Aorta (tissue), 5 donors: ENCODE measurements around the gene GOLT1A. TPM values are rescaled to one million over a fixed set of nuclear protein-coding genes. Genes with fewer than 3 reads are reported as not detected.

Source experiments
- ATAC-seq: fragments of 200-7000 bp; cut with Tn5 transposase; one replicate; pipeline ENCODE4 v1.9.1; 2022; ENCODE audit warnings: moderate library complexity; ENCODE audit not compliant: low FRiP score
- DNase-seq, 2 donors: peaks; one replicate each; pipeline ENCODE4 v3.0.0-alpha.2; 2020
- H3K27ac ChIP-seq, 2 donors: one replicate each; pipeline ENCODE4 v1.5.1; 2013; ENCODE audit warnings: low read length in 2 of 2, mild to moderate bottlenecking in 2 of 2, moderate library complexity in 2 of 2, control low read depth in 1 of 2, inconsistent platforms in 1 of 2, low read depth in 1 of 2
- H3K27me3 ChIP-seq, 2 donors: one replicate each; pipeline ENCODE4 v1.6.1; 2013; ENCODE audit warnings: control low read depth in 1 of 2, low read length in 1 of 2, mild to moderate bottlenecking in 1 of 2, moderate library complexity in 1 of 2; ENCODE audit not compliant: insufficient read depth in 2 of 2, control insufficient read depth in 1 of 2
- H3K36me3 ChIP-seq, 2 donors: one replicate each; pipeline ENCODE4 v1.6.1; 2013; ENCODE audit warnings: control low read depth in 1 of 2, low read length in 1 of 2, mild to moderate bottlenecking in 1 of 2; ENCODE audit not compliant: insufficient read depth in 2 of 2, control insufficient read depth in 1 of 2
- H3K4me1 ChIP-seq, 2 donors: one replicate each; pipeline ENCODE4 v1.6.1; 2013; ENCODE audit warnings: low read length in 2 of 2, control low read depth in 1 of 2, mild to moderate bottlenecking in 1 of 2, moderate library complexity in 1 of 2; ENCODE audit not compliant: insufficient read depth in 2 of 2, control insufficient read depth in 1 of 2
- H3K4me3 ChIP-seq, 2 donors: one replicate each; pipeline ENCODE4 v1.5.1; 2013; ENCODE audit warnings: low read length in 2 of 2, control low read depth in 1 of 2, mild to moderate bottlenecking in 1 of 2
- H3K9me3 ChIP-seq: one replicate; pipeline ENCODE4 v1.6.1; 2013; ENCODE audit warnings: mild to moderate bottlenecking, low read length; ENCODE audit not compliant: control insufficient read depth
- WGBS, 2 donors: extraction: QIAGEN DNeasy Blood & Tissue Kit; methylation state at CpG; one replicate each; pipeline ENCODE4 v1.1.7; 2013; 5-methylcytosine and 5-hydroxymethylcytosine counted together
- intact Hi-C, 2 donors: fragments of 100-400 bp; cut with DNase I; formaldehyde crosslinking; loops; one replicate each; pipeline versions ENCODE4 v1.14.2 to v1.15.0; 2022
- polyA plus RNA-seq, 2 donors: library from polyadenylated mRNA; stranded (reverse); fragments of 200-250 nt; gene quantifications; one replicate each; pipeline ENCODE4 v1.2.3, GENCODE V29; 2013
- total RNA-seq, 2 donors: library from RNA; stranded (reverse); fragmentation: NEBNext Ultra II Directional; extraction: Animal tissue kit (Norgen Biotek cat#: 25700); gene quantifications; one replicate each; pipeline ENCODE4 v1.2.1, GENCODE V29; 2021
- donor health status: healthy with polysubstance abuse.
- donor health status: Bipolar disorder and iron deficiency.
- donor health status: DM: no; HTN: no; CAD: no.
- donor health status: DM: no; HTN: no; CAD: no.
- donor health status: DM: yes; HTN: yes; CAD: no.

The GOLT1A gene
- total and polyA plus RNA-seq, 4 donors = 10.5 TPM; not detected in 3

- Histone ChIP-seq H3K4me1 (no peaks in the 10 kb centered on the region), H3K36me3 (no peaks in the 10 kb centered on the region), H3K27me3 (no peaks in the 10 kb centered on the region), H3K4me3 (no peak overlapping the region), H3K27ac (no peak overlapping the region), H3K9me3 (no peaks in the 10 kb centered on the region)
- no peak for DNase-seq
- intact Hi-C loops = no loop called here
- WGBS, 2 donors = 56 to 57% methylated on average over 16 of the region's 16 CpGs
- no peak for ATAC-seq
Measured at GRCh38 chr1:204225841-204226735, 12.3 kb upstream of the GOLT1A start.

GRCh38 chr1:204224655-204225054 lies 10.9 kb upstream of the GOLT1A start:
- Histone ChIP-seq H3K4me1 (no peaks in the 10 kb centered on the region), H3K9me3 (no peaks in the 10 kb centered on the region), H3K27ac (no peak overlapping the region), H3K27me3 (no peaks in the 10 kb centered on the region), H3K36me3 (no peaks in the 10 kb centered on the region), H3K4me3 (no peak overlapping the region)
- intact Hi-C loops = no loop called here
- DNase-seq (no peak), ATAC-seq (no peak)
- WGBS, 2 donors = 85 to 87% methylated on average over 8 of the region's 8 CpGs

- intact Hi-C loops = no loop called here
- Histone ChIP-seq H3K27me3 (no peaks in the 10 kb centered on the region), H3K9me3 (no peaks in the 10 kb centered on the region), H3K27ac (no peak overlapping the region), H3K4me3 (no peak overlapping the region), H3K36me3 (no peaks in the 10 kb centered on the region), H3K4me1 (no peaks in the 10 kb centered on the region)
- 80 to 83% methylated on average over 17 of the region's 17 CpGs for WGBS, 2 donors
- DNase-seq (no peak), ATAC-seq (no peak)
Measured at GRCh38 chr1:204223129-204223860, 9.5 kb upstream of the GOLT1A start.

- no peak overlapping the region for H3K27ac ChIP-seq
- WGBS, 2 donors = 78 to 81% methylated on average over 3 of the region's 3 CpGs
- H3K27me3 ChIP-seq = no peaks in the 10 kb centered on the region
- H3K9me3 ChIP-seq = no peaks in the 10 kb centered on the region
- no peak overlapping the region for H3K4me3 ChIP-seq
- intact Hi-C loops = no loop called here
- H3K4me1 ChIP-seq = no peaks in the 10 kb centered on the region
- H3K36me3 ChIP-seq = no peaks in the 10 kb centered on the region
- ATAC-seq = no peak
- DNase-seq = no peak
Measured at GRCh38 chr1:204222764-204223055, 8.9 kb upstream of the GOLT1A start.

GRCh38 chr1:204222006-204222763 lies 8.4 kb upstream of the GOLT1A start:
- Histone ChIP-seq H3K4me3 (no peak overlapping the region), H3K27ac (no peak overlapping the region), H3K9me3 (no peaks in the 10 kb centered on the region), H3K4me1 (no peaks in the 10 kb centered on the region), H3K36me3 (no peaks in the 10 kb centered on the region), H3K27me3 (no peaks in the 10 kb centered on the region)
- no peak for DNase-seq
- intact Hi-C loops = no loop called here
- WGBS, 2 donors = 81 to 86% methylated on average over 8 of the region's 8 CpGs
- ATAC-seq = no peak

GRCh38 chr1:204221271-204221670 lies 7.5 kb upstream of the GOLT1A start:
- intact Hi-C loops = no loop called here
- no peak for DNase-seq
- no peaks in the 10 kb centered on the region for H3K36me3 ChIP-seq
- H3K4me3 ChIP-seq = no peak overlapping the region
- H3K27ac ChIP-seq = no peak overlapping the region
- 82 to 90% methylated on average over 11 of the region's 11 CpGs for WGBS, 2 donors
- H3K4me1 ChIP-seq = no peaks in the 10 kb centered on the region
- no peaks in the 10 kb centered on the region for H3K27me3 ChIP-seq
- no peaks in the 10 kb centered on the region for H3K9me3 ChIP-seq
- no peak for ATAC-seq

GRCh38 chr1:204219971-204220616 lies 6.3 kb upstream of the GOLT1A start:
- Histone ChIP-seq H3K36me3 (no peaks in the 10 kb centered on the region), H3K27me3 (no peaks in the 10 kb centered on the region), H3K4me1 (no peaks in the 10 kb centered on the region), H3K4me3 (no peak overlapping the region), H3K9me3 (no peaks in the 10 kb centered on the region), H3K27ac (no peak overlapping the region)
- DNase-seq (no peak), ATAC-seq (peak; percentile 4)
- 83 to 89% methylated on average over 10 of the region's 10 CpGs for WGBS, 2 donors
- intact Hi-C loops = no loop called here

GRCh38 chr1:204218552-204218951 lies 4.8 kb upstream of the GOLT1A start:
- H3K36me3 ChIP-seq = no peaks in the 10 kb centered on the region
- no peak overlapping the region for H3K27ac ChIP-seq
- no peaks in the 10 kb centered on the region for H3K27me3 ChIP-seq
- 65 to 71% methylated on average over 2 of the region's 2 CpGs for WGBS, 2 donors
- intact Hi-C loops = no loop called here
- H3K4me1 ChIP-seq = no peaks in the 10 kb centered on the region
- ATAC-seq (no peak), DNase-seq (peak in 1 of 2 donors; percentile 34)
- H3K9me3 ChIP-seq = no peaks in the 10 kb centered on the region
- no peak overlapping the region for H3K4me3 ChIP-seq
